ENCODE measurements around the gene LOXHD1.

DNA sequence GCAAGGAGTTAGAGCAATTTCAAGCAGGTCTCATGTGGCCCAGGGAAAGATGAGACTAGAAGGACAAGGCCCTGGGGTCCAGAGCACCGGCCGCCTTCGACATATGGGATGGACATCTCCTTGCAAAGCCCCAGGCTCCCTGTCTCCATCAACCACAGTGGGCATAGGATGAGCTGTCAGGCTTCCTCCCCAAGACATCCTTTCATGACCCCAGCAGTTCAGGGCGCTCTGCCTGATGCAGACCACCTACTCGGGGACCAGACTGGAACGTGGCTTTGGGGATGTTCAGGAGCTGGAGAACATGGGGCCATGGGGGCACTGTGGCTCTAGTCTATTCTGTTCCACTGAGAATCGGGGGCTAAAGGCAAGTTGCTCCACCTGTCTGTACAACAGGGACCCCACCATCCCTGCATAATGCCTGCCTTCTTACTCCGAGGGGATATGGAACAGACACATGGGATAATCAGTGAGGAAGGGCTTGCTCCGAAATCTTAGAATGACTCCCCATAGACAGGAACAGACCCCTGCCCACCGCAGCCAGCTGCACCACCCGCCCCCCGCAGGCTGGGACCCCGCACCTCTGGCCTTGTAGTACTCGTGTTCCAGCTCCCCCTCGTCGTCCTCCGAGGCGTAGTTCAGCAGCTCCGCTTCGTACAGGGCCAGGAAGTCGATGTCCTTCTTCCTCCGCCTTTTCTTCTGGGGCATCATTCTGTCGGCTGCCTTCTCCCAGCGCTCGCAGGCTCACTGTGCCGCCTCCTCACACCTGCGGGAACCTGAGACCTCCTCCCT is 500 bp downstream of the LOXHD1 start:
- TF ChIP-seq, protein P1, sequence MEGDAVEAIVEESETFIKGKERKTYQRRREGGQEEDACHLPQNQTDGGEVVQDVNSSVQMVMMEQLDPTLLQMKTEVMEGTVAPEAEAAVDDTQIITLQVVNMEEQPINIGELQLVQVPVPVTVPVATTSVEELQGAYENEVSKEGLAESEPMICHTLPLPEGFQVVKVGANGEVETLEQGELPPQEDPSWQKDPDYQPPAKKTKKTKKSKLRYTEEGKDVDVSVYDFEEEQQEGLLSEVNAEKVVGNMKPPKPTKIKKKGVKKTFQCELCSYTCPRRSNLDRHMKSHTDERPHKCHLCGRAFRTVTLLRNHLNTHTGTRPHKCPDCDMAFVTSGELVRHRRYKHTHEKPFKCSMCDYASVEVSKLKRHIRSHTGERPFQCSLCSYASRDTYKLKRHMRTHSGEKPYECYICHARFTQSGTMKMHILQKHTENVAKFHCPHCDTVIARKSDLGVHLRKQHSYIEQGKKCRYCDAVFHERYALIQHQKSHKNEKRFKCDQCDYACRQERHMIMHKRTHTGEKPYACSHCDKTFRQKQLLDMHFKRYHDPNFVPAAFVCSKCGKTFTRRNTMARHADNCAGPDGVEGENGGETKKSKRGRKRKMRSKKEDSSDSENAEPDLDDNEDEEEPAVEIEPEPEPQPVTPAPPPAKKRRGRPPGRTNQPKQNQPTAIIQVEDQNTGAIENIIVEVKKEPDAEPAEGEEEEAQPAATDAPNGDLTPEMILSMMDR (IDR thresholded peaks at IDR 0.05), result no peak
- TF ChIP-seq EP300 (IDR thresholded peaks at IDR 0.05), result no peak
- no peak for TF ChIP-seq POLR2A (IDR thresholded peaks at IDR 0.05)
